K562 (cell line): ENCODE data around the gene SIAE. TPM values are rescaled to one million over a fixed set of nuclear protein-coding genes. Genes with fewer than 3 reads are reported as not detected.

ENCODE experiments used
- BDP1 ChIP-seq: IDR thresholded peaks from 3 replicates; pipeline ENCODE4 v1.6.1; 2011; ENCODE audit not compliant: insufficient read length, insufficient read depth
- BHLHE40 ChIP-seq: IDR thresholded peaks from 2 replicates; pipeline ENCODE4 v1.6.1; 2011; ENCODE audit warnings: low read length, improper control_type of control experiment
- CHCHD3 ChIP-seq: fragments of 250-450 bp; sonication (Bioruptor Pico); IDR thresholded peaks from 2 replicates; pipeline ENCODE4 v2.1.2; 2022; ENCODE audit warnings: mild to moderate bottlenecking
- CTCF ChIP-seq, 3 experiments: IDR thresholded peaks in 2 of 3; conservative IDR thresholded peaks in 1 of 3; 2 replicates each; pipeline ENCODE4 v1.5.1; 2011 to 2012; ENCODE audit warnings: low read length in 3 of 3, mild to moderate bottlenecking in 3 of 3, control low read depth in 2 of 3, improper control_type of control experiment in 1 of 3, inconsistent platforms in 1 of 3, low read depth in 1 of 3, mixed read lengths in 1 of 3, moderate library complexity in 1 of 3; ENCODE audit not compliant: insufficient read depth in 2 of 3
- E2F5 ChIP-seq: sonication (generic); formaldehyde crosslinking; IDR thresholded peaks from 2 replicates; pipeline ENCODE4 v1.8.0; 2022; ENCODE audit warnings: mild to moderate bottlenecking, missing genetic modification reagents
- EZH2 ChIP-seq: IDR thresholded peaks from 2 replicates; pipeline ENCODE4 v1.6.1; 2012; ENCODE audit warnings: low read depth, mild to moderate bottlenecking, inconsistent platforms, low read length, borderline replicate concordance
- GATAD2A ChIP-seq: fragments of 450-650 bp; IDR thresholded peaks from 2 replicates; pipeline ENCODE4 v1.6.1; 2017
- HDAC1 ChIP-seq, 2 experiments: fragments of 450-650 bp; IDR thresholded peaks; 2 replicates each; pipeline ENCODE4 v1.6.1; 2016 to 2017; ENCODE audit warnings: inconsistent platforms in 1 of 2, mild to moderate bottlenecking in 1 of 2, moderate library complexity in 1 of 2
- HES1 ChIP-seq: fragments of 450-650 bp; IDR thresholded peaks from 2 replicates; pipeline ENCODE4 v1.6.1; 2016; ENCODE audit warnings: low read depth, mild to moderate bottlenecking, moderate library complexity
- HSF4 ChIP-seq: fragments of 250-450 bp; sonication (Bioruptor Pico); IDR thresholded peaks from 2 replicates; pipeline ENCODE4 v2.1.2; 2022; ENCODE audit warnings: mild to moderate bottlenecking, moderate library complexity, borderline replicate concordance
- JUND ChIP-seq, 2 experiments: IDR thresholded peaks; 2 replicates in 1 of 2; 3 replicates in 1 of 2; pipeline ENCODE4 v1.6.1; 2011; ENCODE audit warnings: borderline replicate concordance in 2 of 2, low read depth in 2 of 2, low read length in 2 of 2, improper control_type of control experiment in 1 of 2, missing biosample characterization in 1 of 2, missing genetic modification characterization in 1 of 2, missing genetic modification reagents in 1 of 2
- KDM2B ChIP-seq: fragments of 250-450 bp; sonication (Bioruptor Pico); IDR thresholded peaks from 2 replicates; pipeline ENCODE4 v1.8.0; 2021; ENCODE audit warnings: mild to moderate bottlenecking, moderate library complexity
- L3MBTL2 ChIP-seq: fragments of 450-650 bp; IDR thresholded peaks from 2 replicates; pipeline ENCODE4 v1.6.1; 2016; ENCODE audit warnings: mild to moderate bottlenecking, moderate library complexity
- POLR2AphosphoS5 ChIP-seq: IDR thresholded peaks from 2 replicates; pipeline ENCODE4 v1.6.1; 2011; ENCODE audit warnings: mild to moderate bottlenecking, low read depth, low read length, moderate library complexity; ENCODE audit not compliant: control insufficient read depth, insufficient read depth
- SETDB1 ChIP-seq: IDR thresholded peaks from one replicate; pipeline ENCODE4 v1.6.1; 2012; ENCODE audit warnings: low read length, control low read depth, inconsistent platforms
- SUPT5H ChIP-seq: fragments of 450-650 bp; IDR thresholded peaks from 2 replicates; pipeline ENCODE4 v1.6.1; 2016
- TBL1XR1 ChIP-seq, 2 experiments: IDR thresholded peaks; 2 replicates each; pipeline ENCODE4 v1.6.1; 2012; ENCODE audit warnings: improper control_type of control experiment in 2 of 2, low read length in 2 of 2, mild to moderate bottlenecking in 1 of 2
- ZBTB34 ChIP-seq: fragments of 250-450 bp; sonication (Bioruptor Pico); IDR thresholded peaks from 2 replicates; pipeline ENCODE4 v1.8.0; 2021; ENCODE audit warnings: mild to moderate bottlenecking, moderate library complexity
- ZNF445 ChIP-seq: fragments of 250-450 bp; sonication (Bioruptor Pico); IDR thresholded peaks from 2 replicates; pipeline ENCODE4 v1.4.0; 2020; ENCODE audit warnings: low read depth, mild to moderate bottlenecking, moderate library complexity
- ZNF57 ChIP-seq: fragments of 450-650 bp; formaldehyde crosslinking; IDR thresholded peaks from 2 replicates; pipeline ENCODE4 v1.4.0; 2020; ENCODE audit warnings: mild to moderate bottlenecking, moderate library complexity
- ZNF830 ChIP-seq: fragments of 250-450 bp; sonication (Bioruptor Pico); IDR thresholded peaks from 2 replicates; pipeline ENCODE4 v1.5.0; 2021; ENCODE audit warnings: mild to moderate bottlenecking
- polyA plus RNA-seq, 8 experiments: library from polyadenylated mRNA; depleted of rRNA in 4 of 8; stranded (reverse) in 5 of 8; unstranded in 3 of 8; fragments of >200 nt; fragmentation: Nextera tagmentation in 2 of 8; fragmentation: Illumina TruSeq in 1 of 8; extraction: Ambion mirVana in 2 of 8; extraction: Trizol in 1 of 8; gene quantifications; 2 replicates each; pipeline versions ENCODE4 v1.2.1 to v1.2.3, GENCODE V29; 2011 to 2014; ENCODE audit warnings: inconsistent platforms in 1 of 8, missing spikeins in 1 of 8
- total RNA-seq, 7 experiments: library from RNA; depleted of rRNA in 6 of 7; stranded (reverse); fragments of >200 nt in 6 of 7; fragmentation: Illumina TruSeq in 2 of 7; extraction: Trizol in 2 of 7; gene quantifications; 2 replicates each; pipeline versions ENCODE4 v1.2.1 to v1.2.3, GENCODE V29; 2011 to 2021; ENCODE audit warnings: low replicate concordance in 1 of 7

The SIAE gene
- total and polyA plus RNA-seq, 9 of the 15 experiments (the other 6 are each of a cell fraction or from before 2014, with no cell fraction given) = 0.89 to 9.6 (median 3.7) TPM

GRCh38 chr11:124644426-124645280, 28.9 kb downstream of the SIAE start (continued):
- TF ChIP-seq HSF4 (CRISPR knock-in tag) = no peak
- TF ChIP-seq HES1 = no peak
- TF ChIP-seq CHCHD3 (CRISPR knock-in tag) = no peak
- no peak for TF ChIP-seq KDM2B (CRISPR knock-in tag)
- TF ChIP-seq TBL1XR1 (IDR thresholded peaks at IDR 0.05; ENCODE audit: low read length in 2 of 2) = no peak; a peak in 1 of 4 replicates
- TF ChIP-seq SETDB1 = no peak
- TF ChIP-seq GATAD2A = no peak
- TF ChIP-seq JUND (IDR thresholded peaks at IDR 0.05; ENCODE audit: borderline replicate concordance, low read depth, low read length) = no peak
- no peak for TF ChIP-seq JUND (tag; IDR thresholded peaks at IDR 0.05; ENCODE audit: borderline replicate concordance, low read depth, low read length)
- 0 out of 2 replicates have a peak, but pooled peaks have one; percentile 19 for TF ChIP-seq BHLHE40
- TF ChIP-seq ZBTB34 (CRISPR knock-in tag) = no peak
- TF ChIP-seq ZNF445 (CRISPR knock-in tag) = no peak
- TF ChIP-seq SUPT5H = no peak
- TF ChIP-seq HDAC1 (IDR thresholded peaks at IDR 0.05) = no peak
- TF ChIP-seq ZNF57 (CRISPR knock-in tag) = no peak
- TF ChIP-seq L3MBTL2 = peak; percentile 72
- TF ChIP-seq BDP1 = no peak
- no peak for TF ChIP-seq ZNF830
- TF ChIP-seq EZH2 = no peak
- no peak for TF ChIP-seq E2F5 (CRISPR knock-in tag)
- peak; percentile 90 to 92 (median 90) for TF ChIP-seq CTCF (IDR thresholded peaks at IDR 0.05 in 2 of 3, conservative IDR thresholded peaks at IDR 0.05 in 1 of 3; ENCODE audit: insufficient read depth in 2 of 3, low read depth in 1 of 3, low read length in 3 of 3)
- no peak for TF ChIP-seq POLR2AphosphoS5
